Measurements from ENCODE around the gene FATE1.

FATE1 gene, protein sequence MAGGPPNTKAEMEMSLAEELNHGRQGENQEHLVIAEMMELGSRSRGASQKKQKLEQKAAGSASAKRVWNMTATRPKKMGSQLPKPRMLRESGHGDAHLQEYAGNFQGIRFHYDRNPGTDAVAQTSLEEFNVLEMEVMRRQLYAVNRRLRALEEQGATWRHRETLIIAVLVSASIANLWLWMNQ

GRCh38 chrX:151715752-151716151, at the start of gene FATE1:
Gene FATE1 (plus strand): TSS chrX:151716035. CDS start chrX:151716120, 85 bp downstream.
- no peaks in the 10 kb centered on the region for H3K4me1 ChIP-seq (ENCODE audit: insufficient read depth, insufficient read length)
- no peak for TF ChIP-seq ZNF274 (IDR thresholded peaks at IDR 0.05; ENCODE audit: low read depth, low read length)
- no peak for TF ChIP-seq SUZ12 (IDR thresholded peaks at IDR 0.05; ENCODE audit: extremely low read depth, insufficient read depth, insufficient read length)
- TF ChIP-seq YY1 (IDR thresholded peaks at IDR 0.05; ENCODE audit: insufficient read depth, insufficient read length): no peak
- no peak within 1 kb of the TSS for H3K4me3 ChIP-seq (ENCODE audit: insufficient read length, low read depth)
- H3K36me3 ChIP-seq (ENCODE audit: insufficient read depth, insufficient read length, low read length): no peaks in the 10 kb centered on the region
- no peaks in the 10 kb centered on the region for H3K9me3 ChIP-seq (ENCODE audit: insufficient read depth, low read length)
- no peaks in the 10 kb centered on the region for H3K27me3 ChIP-seq (ENCODE audit: insufficient read depth, insufficient read length)
- H3K9ac ChIP-seq (ENCODE audit: insufficient read length, low read depth): no peak within 1 kb of the TSS
- DNase-seq (ENCODE audit: low read depth, low spot score): no peak

GRCh38 chrX:151675121-151675746, 40.6 kb upstream of the FATE1 start:
- H3K36me3 ChIP-seq (ENCODE audit: insufficient read depth, insufficient read length, low read length): no peaks in the 10 kb centered on the region
- no peak for DNase-seq (ENCODE audit: low read depth, low spot score)
- no peak overlapping the region for H3K9ac ChIP-seq (ENCODE audit: insufficient read length, low read depth)
- H3K27me3 ChIP-seq (ENCODE audit: insufficient read depth, insufficient read length): no peaks in the 10 kb centered on the region
- H3K4me1 ChIP-seq (ENCODE audit: insufficient read depth, insufficient read length): no peaks in the 10 kb centered on the region
- TF ChIP-seq YY1 (IDR thresholded peaks at IDR 0.05; ENCODE audit: insufficient read depth, insufficient read length) (no peak), SUZ12 (IDR thresholded peaks at IDR 0.05; ENCODE audit: extremely low read depth, insufficient read depth, insufficient read length) (no peak), ZNF274 (IDR thresholded peaks at IDR 0.05; ENCODE audit: low read depth, low read length) (no peak)
- H3K4me3 ChIP-seq (ENCODE audit: insufficient read length, low read depth): no peak overlapping the region
- no peaks in the 10 kb centered on the region for H3K9me3 ChIP-seq (ENCODE audit: insufficient read depth, low read length)

- no peaks in the 10 kb centered on the region for H3K36me3 ChIP-seq (ENCODE audit: insufficient read depth, insufficient read length, low read length)
- H3K4me3 ChIP-seq (ENCODE audit: insufficient read length, low read depth): no peak overlapping the region
- DNase-seq (ENCODE audit: low read depth, low spot score): no peak
- no peaks in the 10 kb centered on the region for H3K4me1 ChIP-seq (ENCODE audit: insufficient read depth, insufficient read length)
- H3K27me3 ChIP-seq (ENCODE audit: insufficient read depth, insufficient read length): no peaks in the 10 kb centered on the region
- no peaks in the 10 kb centered on the region for H3K9me3 ChIP-seq (ENCODE audit: insufficient read depth, low read length)
- H3K9ac ChIP-seq (ENCODE audit: insufficient read length, low read depth): no peak overlapping the region
- no peak for TF ChIP-seq ZNF274 (IDR thresholded peaks at IDR 0.05; ENCODE audit: low read depth, low read length)
- TF ChIP-seq YY1 (IDR thresholded peaks at IDR 0.05; ENCODE audit: insufficient read depth, insufficient read length): no peak
- TF ChIP-seq SUZ12 (IDR thresholded peaks at IDR 0.05; ENCODE audit: extremely low read depth, insufficient read depth, insufficient read length): no peak
Observed at GRCh38 chrX:151676196-151676595, 39.6 kb upstream of the FATE1 start.

DNA sequence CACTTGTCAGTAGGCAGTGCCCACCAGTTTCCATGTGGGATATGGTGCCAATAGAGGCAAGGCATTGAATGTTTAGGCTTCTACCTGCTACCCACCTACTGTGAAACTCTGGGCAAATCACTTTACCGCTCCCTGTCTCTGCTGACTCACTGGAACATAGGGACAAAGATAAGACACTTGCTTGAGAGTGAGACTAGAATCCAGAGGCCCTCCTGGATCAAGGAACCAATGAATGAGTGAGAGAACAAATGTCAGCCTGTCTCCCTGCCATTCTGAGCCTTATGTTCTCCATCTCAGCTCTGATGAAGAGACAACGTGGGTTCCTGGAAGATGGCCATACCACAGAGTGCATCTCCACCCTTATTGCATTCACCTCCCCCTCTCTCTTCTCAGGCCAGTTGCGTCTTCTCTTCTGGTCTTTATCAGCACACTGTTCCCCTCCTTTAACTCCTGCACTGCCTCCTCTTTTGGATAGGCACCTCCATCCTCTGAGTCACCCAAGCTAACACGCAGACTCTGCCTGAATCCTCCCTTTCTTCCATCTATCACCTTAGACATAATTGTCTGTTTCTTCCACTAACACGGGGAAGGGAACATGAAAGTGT, 35.9 kb upstream of the FATE1 start:
- no peak for TF ChIP-seq YY1 (IDR thresholded peaks at IDR 0.05; ENCODE audit: insufficient read depth, insufficient read length)
- no peak for TF ChIP-seq SUZ12 (IDR thresholded peaks at IDR 0.05; ENCODE audit: extremely low read depth, insufficient read depth, insufficient read length)
- TF ChIP-seq ZNF274 (IDR thresholded peaks at IDR 0.05; ENCODE audit: low read depth, low read length): no peak

GRCh38 chrX:151680805-151681204, 35.0 kb upstream of the FATE1 start:
- TF ChIP-seq YY1 (IDR thresholded peaks at IDR 0.05; ENCODE audit: insufficient read depth, insufficient read length) (no peak), SUZ12 (IDR thresholded peaks at IDR 0.05; ENCODE audit: extremely low read depth, insufficient read depth, insufficient read length) (no peak), ZNF274 (IDR thresholded peaks at IDR 0.05; ENCODE audit: low read depth, low read length) (no peak)
- Histone ChIP-seq H3K27me3 (ENCODE audit: insufficient read depth, insufficient read length) (no peaks in the 10 kb centered on the region), H3K9ac (ENCODE audit: insufficient read length, low read depth) (no peak overlapping the region), H3K36me3 (ENCODE audit: insufficient read depth, insufficient read length, low read length) (no peaks in the 10 kb centered on the region), H3K4me1 (ENCODE audit: insufficient read depth, insufficient read length) (no peaks in the 10 kb centered on the region), H3K9me3 (ENCODE audit: insufficient read depth, low read length) (no peaks in the 10 kb centered on the region), H3K4me3 (ENCODE audit: insufficient read length, low read depth) (no peak overlapping the region)
- DNase-seq (ENCODE audit: low read depth, low spot score): peak; percentile 43

More for the DNA sequence above, 35.9 kb upstream of the FATE1 start:
- Histone ChIP-seq H3K27me3 (ENCODE audit: insufficient read depth, insufficient read length) (no peaks in the 10 kb centered on the region), H3K9me3 (ENCODE audit: insufficient read depth, low read length) (no peaks in the 10 kb centered on the region), H3K4me1 (ENCODE audit: insufficient read depth, insufficient read length) (no peaks in the 10 kb centered on the region), H3K4me3 (ENCODE audit: insufficient read length, low read depth) (no peak overlapping the region), H3K36me3 (ENCODE audit: insufficient read depth, insufficient read length, low read length) (no peaks in the 10 kb centered on the region), H3K9ac (ENCODE audit: insufficient read length, low read depth) (no peak overlapping the region)
- no peak for DNase-seq (ENCODE audit: low read depth, low spot score)

GRCh38 chrX:151687635-151688034, 28.2 kb upstream of the FATE1 start:
- DNase-seq (ENCODE audit: low read depth, low spot score): no peak
- Histone ChIP-seq H3K9ac (ENCODE audit: insufficient read length, low read depth) (no peak overlapping the region), H3K36me3 (ENCODE audit: insufficient read depth, insufficient read length, low read length) (no peaks in the 10 kb centered on the region), H3K27me3 (ENCODE audit: insufficient read depth, insufficient read length) (no peaks in the 10 kb centered on the region), H3K4me1 (ENCODE audit: insufficient read depth, insufficient read length) (no peaks in the 10 kb centered on the region), H3K9me3 (ENCODE audit: insufficient read depth, low read length) (no peaks in the 10 kb centered on the region), H3K4me3 (ENCODE audit: insufficient read length, low read depth) (no peak overlapping the region)
- TF ChIP-seq YY1 (IDR thresholded peaks at IDR 0.05; ENCODE audit: insufficient read depth, insufficient read length) (no peak), ZNF274 (IDR thresholded peaks at IDR 0.05; ENCODE audit: low read depth, low read length) (no peak), SUZ12 (IDR thresholded peaks at IDR 0.05; ENCODE audit: extremely low read depth, insufficient read depth, insufficient read length) (no peak)

DNA sequence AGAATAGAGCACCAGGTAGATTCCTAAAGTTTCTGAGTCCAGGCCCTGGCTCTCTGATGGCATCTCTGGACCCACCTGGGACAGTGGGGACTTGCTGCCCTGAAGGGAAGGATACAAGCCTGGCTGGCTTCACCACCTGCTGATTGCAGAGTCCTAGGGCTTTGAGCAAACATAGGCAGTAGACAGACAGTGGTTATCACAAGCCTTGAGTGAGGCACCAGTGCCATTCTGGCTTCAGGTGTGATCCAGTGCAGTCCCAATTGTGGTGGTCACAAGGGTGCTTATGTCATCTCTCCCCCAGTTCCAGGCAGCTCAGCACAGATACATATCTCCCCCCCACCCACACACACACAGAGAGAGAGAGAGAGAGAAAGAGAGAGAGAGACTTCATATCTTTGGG, 27.1 kb upstream of the FATE1 start:
- DNase-seq (ENCODE audit: low read depth, low spot score): no peak
- no peak for TF ChIP-seq SUZ12 (IDR thresholded peaks at IDR 0.05; ENCODE audit: extremely low read depth, insufficient read depth, insufficient read length)
- TF ChIP-seq ZNF274 (IDR thresholded peaks at IDR 0.05; ENCODE audit: low read depth, low read length): no peak
- TF ChIP-seq YY1 (IDR thresholded peaks at IDR 0.05; ENCODE audit: insufficient read depth, insufficient read length): no peak
- no peaks in the 10 kb centered on the region for H3K9me3 ChIP-seq (ENCODE audit: insufficient read depth, low read length)
- H3K27me3 ChIP-seq (ENCODE audit: insufficient read depth, insufficient read length): no peaks in the 10 kb centered on the region
- no peak overlapping the region for H3K9ac ChIP-seq (ENCODE audit: insufficient read length, low read depth)
- H3K4me1 ChIP-seq (ENCODE audit: insufficient read depth, insufficient read length): no peaks in the 10 kb centered on the region
- no peaks in the 10 kb centered on the region for H3K36me3 ChIP-seq (ENCODE audit: insufficient read depth, insufficient read length, low read length)
- H3K4me3 ChIP-seq (ENCODE audit: insufficient read length, low read depth): no peak overlapping the region
